SH-SY5Y (cell line): ENCODE data around the gene SERTAD2.

Experiments
- GATA2 ChIP-seq: IDR thresholded peaks from 2 replicates; pipeline ENCODE4 v1.6.1; 2011; ENCODE audit warnings: mild to moderate bottlenecking, low read depth, low read length
- GATA3 ChIP-seq: IDR thresholded peaks from 2 replicates; pipeline ENCODE4 v1.6.1; 2011; ENCODE audit warnings: low read depth, mild to moderate bottlenecking, low read length, moderate library complexity

SERTAD2 gene

GRCh38 chr2:64661741-64662169 lies 8.0 kb upstream of the SERTAD2 start:
- no peak for TF ChIP-seq GATA2
- TF ChIP-seq GATA3, result no peak

- TF ChIP-seq GATA2 (no peak), GATA3 (no peak)
Observed at GRCh38 chr2:64659252-64659651, 5.5 kb upstream of the SERTAD2 start.

GRCh38 chr2:64658269-64658668 lies 4.6 kb upstream of the SERTAD2 start:
- no peak for TF ChIP-seq GATA3
- TF ChIP-seq GATA2, result no peak

GRCh38 chr2:64657411-64657810 lies 3.7 kb upstream of the SERTAD2 start:
- TF ChIP-seq GATA3 (no peak), GATA2 (no peak)

GRCh38 chr2:64656379-64656778 lies 2.7 kb upstream of the SERTAD2 start:
- TF ChIP-seq GATA2, result no peak
- TF ChIP-seq GATA3, result no peak

- TF ChIP-seq GATA3, result no peak
- TF ChIP-seq GATA2, result no peak
Observed at GRCh38 chr2:64655873-64656272, 2.2 kb upstream of the SERTAD2 start.

- TF ChIP-seq GATA2, result no peak
- no peak for TF ChIP-seq GATA3
Observed at GRCh38 chr2:64655018-64655664, 1.4 kb upstream of the SERTAD2 start.

GRCh38 chr2:64654063-64654811 lies 524 bp upstream of the SERTAD2 start:
- TF ChIP-seq GATA3 (no peak), GATA2 (no peak)

- TF ChIP-seq GATA3, result no peak
- no peak for TF ChIP-seq GATA2
Observed at GRCh38 chr2:64652231-64653108, 1.2 kb downstream of the SERTAD2 start.

GRCh38 chr2:64651590-64651989 lies 2.1 kb downstream of the SERTAD2 start:
- TF ChIP-seq GATA2 (no peak), GATA3 (no peak)

- TF ChIP-seq GATA2, result no peak
Observed at GRCh38 chr2:64650722-64651338, 2.9 kb downstream of the SERTAD2 start.

GRCh38 chr2:64650296-64650695 lies 3.4 kb downstream of the SERTAD2 start:
- TF ChIP-seq GATA2, result no peak
- TF ChIP-seq GATA3, result no peak

- TF ChIP-seq GATA3 (no peak), GATA2 (no peak)
Observed at GRCh38 chr2:64649626-64650025, 4.1 kb downstream of the SERTAD2 start.

- TF ChIP-seq GATA3 (no peak), GATA2 (no peak)
Observed at GRCh38 chr2:64649013-64649484, 4.7 kb downstream of the SERTAD2 start.
